ENCODE data around the gene FAM20C.

Gene FAM20C

DNA sequence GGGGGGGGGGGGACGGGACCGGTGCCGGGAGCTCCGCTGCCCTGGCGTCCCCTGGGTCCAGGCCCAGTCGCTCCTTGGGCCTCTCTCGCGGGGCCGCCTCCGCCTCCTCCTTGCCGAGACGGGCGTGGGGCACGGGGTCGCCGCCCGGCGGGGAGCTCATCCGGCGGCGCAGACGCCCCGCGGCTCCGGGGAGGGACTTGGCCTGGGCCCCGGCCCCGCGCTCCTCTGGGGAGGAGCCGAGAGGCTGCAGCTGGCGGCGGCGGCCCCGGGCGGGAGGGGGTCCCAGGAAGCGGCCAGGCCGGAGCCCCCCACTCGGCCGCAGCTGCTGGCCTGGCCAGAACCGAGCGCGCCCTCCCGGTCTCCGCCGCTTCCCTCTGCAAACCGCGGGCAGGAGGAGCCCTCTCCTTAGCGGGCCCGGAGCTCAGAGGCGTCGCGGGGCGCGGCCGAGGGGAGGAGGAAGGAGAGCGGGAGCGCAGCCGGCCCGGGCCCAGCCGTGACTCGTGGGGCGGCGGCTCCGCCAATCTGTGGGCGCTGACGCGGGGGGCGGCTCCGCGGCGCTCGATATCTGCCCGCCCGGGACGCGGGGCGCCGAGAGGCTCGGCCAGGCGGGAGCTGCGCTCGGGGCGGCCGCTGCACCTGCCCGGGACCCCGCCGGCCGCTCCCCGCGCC is at the start of gene FAM20C:
TSS of gene FAM20C (plus strand) at position 591 of the 669 bp plus-strand sequence. CDS start 629 bp downstream, outside the sequence.
- peak; percentile 26 to 42 for DNase-seq

DNA sequence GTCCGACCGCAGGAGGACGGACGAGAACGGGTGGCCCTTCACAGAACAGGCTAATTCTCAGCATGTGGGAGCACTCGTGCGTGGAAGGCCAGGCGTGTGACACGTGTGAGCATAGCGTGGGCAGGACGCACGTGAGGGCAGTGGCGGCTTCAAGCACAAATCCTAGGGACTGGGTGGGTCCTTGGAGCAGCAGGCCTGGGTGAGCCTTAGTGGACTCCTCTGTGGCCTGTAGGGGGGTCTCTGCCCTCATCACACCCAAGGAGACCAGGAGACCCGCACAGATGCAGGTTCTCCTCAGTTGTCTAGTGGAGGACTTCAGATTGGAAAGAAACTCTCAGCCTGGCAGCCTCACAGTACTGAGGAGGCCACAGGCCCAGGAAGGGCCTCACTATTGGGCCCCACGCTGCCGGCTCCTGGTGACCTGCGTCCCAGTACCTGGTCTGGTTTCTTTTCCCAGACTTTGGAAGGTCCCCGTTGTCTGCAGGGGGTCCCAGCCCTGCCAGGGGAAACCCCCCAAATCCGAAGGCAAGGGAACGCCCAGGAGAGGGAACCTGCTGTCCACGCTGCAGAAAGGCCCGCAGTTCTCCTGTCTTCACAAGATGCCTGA is 49.1 kb upstream of the FAM20C start:
- no peak for DNase-seq

DNA sequence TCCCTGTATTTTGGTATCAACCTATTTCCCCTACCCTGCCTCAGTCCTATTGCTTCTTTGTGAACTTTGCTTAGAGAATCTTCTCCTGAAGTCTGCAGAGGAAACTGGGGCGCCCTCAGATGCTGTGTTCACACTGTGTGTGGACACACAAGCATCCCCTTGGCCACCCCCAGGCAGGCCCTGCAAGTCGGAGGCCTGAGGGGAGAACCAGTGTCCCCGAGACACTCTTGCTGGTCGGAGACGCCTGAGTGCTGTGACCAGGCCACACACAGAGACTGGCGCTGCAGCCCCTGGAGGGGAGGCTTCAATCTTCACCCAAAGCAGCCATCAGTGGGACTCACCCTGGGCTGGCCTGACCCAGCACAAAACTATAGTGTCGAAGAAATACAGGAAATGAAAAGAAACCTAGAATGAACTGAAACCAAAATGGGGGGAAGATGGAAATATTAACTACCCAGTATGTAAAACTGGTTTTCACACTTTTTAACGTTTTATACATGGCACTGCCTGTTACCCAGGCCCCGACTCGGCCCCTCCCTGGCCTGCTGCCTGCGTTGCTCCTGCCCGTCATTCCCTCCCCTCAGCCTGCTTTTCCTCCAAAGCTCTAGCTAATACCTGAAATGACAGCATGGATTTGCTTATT is 48.4 kb upstream of the FAM20C start:
- DNase-seq, result no peak

DNA sequence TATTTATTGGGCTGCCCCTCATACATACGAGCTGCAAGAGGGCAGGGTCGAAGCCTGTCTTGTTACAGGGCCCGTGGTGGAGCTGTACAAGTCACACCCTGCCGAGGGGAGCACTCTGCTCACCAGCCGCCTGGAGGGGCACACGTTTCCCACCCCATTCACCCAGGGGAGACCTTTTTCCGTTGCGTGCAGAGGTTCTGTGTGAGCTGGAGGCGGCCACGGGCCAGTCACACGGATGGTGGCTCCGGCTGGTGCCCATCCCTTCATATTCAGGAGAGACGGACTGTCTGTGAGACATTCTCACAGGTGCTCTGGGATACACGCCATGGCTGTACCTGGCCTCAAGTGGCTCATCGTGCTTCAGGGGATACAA is 47.9 kb upstream of the FAM20C start:
- DNase-seq, result no peak

DNA sequence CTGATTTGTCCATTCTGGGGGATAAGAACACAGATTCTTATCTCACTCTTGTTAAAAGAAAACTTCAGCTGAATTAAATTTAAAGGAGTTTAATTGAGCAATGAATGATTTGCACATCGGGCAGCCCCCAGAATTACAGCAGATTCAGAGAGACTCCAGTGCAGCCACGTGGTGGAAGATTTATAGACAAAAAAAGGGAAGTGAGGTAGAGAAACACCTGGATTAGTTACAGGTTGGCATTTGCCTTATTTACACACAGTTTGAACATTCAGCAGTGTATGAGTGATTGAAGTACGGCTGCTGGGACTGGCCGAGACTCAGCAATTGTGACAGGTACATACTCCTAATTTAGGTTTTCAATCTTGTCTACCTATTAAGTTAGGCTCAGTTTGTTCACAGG is 46.5 kb upstream of the FAM20C start:
- no peak for DNase-seq

DNA sequence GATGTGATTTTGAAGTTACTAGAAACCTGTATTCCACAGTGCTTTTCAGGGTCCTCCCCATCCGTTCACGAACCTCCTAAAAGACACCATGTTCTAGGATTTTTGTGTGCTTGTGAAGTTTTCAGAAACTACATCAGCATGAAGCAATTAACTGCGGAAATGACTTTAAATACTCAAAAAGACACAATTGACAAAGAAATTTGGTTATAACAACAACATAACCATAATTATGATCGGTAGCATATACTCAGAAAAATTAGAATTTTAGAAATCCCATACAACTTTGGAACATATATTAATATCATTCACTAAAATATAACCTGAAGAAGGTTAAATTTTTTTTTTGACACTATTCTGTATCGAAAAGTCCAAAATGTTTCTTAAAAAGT is 43.8 kb upstream of the FAM20C start:
- no peak for DNase-seq

DNA sequence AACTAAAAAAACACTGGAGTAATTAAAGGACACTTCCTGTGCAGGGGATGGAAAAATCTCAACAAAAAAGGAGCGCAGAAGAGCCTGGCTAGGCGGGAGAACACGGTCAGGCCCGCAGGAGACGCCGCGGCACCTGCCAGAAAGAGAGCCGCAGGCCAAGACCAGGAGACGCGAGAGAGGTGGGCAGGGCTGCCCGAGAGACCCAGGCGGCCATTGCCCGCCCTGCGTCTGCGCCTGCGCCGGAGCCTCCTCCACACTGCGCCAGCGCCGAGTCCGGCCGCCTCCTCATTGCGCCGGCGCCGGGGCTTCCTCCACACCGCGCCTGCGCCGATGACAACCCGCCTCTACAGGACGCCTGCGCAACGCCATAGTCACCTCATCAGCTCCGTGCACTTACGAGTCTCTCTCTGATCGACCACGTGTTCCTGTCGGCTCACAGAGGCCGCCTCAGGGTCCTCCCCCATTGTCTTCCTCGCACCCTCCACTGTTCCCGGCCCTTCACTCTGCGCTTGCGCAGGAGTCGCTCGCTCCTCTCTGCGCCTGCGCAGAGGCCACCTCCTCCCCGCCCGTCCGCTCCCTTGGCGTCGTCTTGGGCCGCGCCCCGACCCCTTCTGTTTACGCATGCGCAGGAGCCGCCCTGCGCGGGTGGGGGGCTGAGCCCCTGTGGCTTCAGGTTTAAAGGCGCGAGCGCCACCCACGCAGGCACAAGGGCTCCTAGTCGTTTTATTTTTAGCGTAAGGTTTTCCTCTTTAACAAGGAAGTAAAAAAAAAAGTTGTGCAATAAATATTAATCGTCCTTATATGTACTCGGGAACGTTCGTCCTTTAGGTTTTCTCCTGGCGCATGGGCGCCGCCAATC is 43.2 kb upstream of the FAM20C start:
- peak; percentile 97 to 98 for DNase-seq

DNA sequence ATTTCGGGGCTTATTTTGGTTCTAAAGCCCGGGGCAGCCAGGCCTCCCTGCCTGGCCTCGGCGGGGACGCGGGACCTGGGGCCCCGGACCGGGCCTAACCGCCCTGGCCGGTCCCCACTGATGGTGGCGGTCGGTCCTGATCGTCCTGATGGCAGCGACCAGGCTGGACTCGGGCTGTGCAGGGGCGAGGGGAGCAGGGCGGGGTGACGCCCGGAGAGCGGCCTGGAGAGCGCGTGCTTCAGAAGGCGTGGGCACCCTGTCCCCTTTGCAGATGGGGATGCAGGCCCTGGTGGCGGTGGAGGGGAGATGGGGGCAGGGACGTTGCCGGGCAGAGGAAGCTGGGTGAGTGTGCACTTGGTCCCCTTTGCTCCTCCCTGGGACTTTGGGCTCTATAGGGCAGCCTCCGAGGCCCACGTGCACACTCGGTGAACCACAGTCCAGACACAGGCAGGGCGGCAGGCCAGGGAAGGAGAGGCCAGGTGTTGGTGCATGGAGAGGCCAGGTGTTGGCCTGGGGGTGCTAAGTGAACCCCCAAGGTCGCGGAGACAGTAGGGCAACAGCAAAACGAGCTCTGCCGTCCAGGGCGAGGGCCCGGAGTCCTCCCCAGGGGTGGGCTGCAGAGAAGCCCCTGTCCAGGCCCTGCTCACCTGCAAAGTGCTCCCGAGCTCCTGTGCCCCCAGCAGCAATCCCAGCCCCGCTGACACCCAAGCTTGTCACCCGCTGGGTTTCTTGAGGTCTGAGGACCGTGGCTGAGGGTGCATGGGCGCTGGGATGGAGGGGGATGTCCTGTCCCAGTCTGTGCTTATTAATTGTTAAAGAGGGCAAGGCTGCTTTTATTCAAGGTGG is 42.4 kb upstream of the FAM20C start:
- DNase-seq, result peak; percentile 20 to 36

DNA sequence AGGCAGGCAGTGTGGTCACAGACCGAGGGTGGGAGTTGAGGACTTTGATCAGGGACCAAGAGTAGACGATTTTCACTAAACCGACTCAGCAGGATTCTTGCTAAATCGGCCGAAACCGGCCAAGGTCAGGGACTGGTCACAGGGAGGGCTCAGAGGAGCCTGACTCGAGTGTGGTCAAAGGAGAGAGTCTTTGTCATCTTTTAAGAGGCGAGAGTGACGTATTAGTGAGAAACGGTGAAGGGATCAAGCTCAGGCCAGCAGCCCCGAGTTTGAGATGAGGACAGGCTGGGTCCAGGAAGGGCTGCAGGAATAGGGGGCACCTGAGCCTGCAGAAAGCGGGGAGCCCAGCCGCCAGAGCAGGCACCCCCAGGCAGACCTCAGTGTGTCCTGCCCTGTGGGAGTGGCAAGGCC is 41.6 kb upstream of the FAM20C start:
- DNase-seq, result no peak

DNA sequence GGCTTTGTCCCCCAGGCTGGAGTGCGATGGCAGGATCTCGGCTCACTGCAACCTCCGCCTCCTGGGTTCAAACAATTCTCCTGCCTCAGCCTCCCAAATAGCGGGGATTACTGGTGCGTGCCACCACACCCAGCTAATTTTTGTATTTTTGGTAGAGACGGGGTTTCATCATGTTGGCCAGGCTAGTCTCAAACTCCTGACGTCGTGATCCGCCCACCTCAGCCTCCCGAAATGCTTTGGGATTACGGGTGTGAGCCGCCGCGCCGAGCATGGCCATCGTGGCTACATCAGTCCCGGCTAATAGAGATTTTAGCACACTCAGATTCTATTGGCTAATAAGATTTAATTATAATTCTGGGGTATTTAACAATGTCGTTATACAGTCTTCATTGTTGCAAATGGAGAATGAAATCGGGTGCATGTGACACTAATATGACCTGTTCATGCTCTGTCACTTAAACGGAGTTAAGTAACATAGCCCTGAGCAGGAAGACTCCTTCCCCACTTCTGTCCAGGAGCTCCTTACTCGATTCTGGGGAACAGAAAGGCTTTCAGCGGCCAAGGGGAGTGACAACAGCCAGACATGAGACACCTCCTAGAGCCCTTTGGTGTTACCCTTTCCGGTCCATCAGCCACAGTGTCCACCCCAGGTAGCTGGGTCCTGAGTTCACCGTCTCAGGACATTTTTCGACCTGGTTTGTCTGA is 40.9 kb upstream of the FAM20C start:
- no peak for DNase-seq

DNA sequence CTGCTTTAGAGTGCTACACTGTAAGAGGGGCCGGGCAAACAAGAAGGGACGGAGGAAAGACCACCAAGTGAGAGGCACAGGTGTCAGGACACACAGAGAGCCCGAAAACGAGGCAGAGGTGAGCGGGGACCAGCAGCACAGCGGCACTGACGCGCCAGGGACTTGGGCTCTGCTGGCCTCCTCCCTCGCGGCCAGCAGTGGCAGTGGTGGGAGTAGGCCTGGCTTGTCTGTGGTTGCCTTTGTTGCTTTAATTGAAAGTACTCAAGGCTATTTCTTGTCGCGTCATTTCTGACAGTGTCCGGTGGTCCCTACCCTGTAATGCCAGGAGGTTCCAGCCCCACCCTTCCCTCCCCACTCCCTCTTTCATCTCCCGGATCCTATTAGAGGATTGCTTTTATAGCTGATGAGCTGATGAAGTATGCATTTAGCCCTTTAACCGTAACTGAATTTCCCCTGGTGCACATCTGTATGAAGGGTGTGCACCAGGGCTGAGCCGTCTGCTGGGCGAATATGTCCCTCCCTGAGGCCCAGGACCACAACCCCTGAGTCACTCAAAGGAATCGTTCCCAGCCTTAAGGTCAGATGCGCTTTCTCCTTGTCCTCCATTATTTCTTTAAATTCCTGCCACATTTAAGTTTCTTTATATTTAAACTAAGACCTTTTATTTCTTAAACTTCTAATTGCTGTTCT is 39.5 kb upstream of the FAM20C start:
- no peak for DNase-seq

DNA sequence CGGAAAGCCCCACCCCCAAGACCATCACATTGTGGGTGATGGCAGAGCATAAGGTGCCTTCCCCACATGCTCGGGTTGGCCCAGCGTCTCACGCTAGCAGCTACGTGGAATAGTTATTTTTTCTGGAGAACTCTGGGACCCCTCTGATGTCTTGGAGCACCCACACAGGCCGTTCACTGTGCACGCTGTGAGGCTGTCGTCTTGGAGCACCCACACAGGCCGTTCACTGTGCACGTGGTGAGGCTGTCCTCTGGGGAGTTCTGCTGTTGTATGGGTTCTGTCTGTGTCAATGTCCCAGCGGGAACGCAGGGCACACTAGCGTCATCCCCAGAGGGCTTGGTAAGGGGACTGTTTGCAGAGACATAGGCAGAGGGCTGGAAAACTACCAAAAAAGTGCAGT is 38.8 kb upstream of the FAM20C start:
- no peak for DNase-seq

DNA sequence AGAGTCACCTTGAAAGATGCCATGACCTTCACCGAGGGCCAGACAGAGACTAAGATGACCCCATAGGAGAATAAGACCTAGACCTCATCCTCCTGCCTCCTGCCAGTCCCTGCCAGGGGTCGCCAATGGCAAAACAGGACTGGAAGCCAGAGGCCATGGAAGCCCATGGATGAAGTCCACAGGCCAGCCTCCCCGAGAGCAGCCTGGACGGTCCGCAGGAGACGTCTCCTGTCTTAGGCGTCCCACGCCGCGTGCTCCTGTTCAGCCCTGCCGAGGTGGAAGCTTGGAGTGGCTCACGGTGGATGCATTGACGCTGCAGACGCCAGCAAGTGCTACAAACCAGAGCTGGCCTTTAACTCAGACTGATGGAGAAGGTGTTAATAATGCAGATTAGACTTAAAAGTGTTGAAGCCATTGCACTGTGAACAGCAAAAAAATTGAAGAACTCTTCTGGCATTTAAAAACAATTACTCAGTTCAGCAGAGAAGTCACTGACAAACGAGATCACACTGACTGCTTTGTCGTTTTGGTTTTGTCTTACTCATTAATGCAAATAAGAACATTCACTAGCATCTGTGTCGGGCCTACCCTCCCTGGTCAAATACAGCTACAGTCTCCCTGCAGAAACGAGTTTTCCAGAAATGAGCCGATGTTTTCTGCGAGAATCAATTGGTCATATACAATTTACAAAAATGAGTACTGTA is 38.1 kb upstream of the FAM20C start:
- DNase-seq, result no peak

DNA sequence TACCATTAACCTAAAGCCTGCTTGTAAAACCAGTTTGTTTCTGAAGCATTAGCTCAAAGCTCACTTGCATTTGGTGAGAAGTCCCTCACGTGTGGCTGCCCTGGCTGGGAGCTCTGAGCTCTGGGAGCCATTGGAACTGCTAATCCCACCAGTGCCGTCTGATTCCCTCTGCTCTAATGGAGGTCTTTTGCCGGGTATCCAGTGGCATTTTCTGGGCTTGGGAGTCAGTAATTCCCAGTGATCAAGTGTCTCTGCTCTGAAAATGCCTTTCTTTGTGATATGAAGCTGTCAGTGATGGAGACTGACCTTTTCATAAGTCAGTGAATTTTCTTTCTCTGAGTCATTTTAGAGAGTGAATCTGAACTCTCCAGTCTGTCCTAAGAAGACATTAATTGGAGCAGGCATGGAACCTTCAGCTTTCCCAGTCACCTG is 36.9 kb upstream of the FAM20C start:
- DNase-seq, result no peak

DNA sequence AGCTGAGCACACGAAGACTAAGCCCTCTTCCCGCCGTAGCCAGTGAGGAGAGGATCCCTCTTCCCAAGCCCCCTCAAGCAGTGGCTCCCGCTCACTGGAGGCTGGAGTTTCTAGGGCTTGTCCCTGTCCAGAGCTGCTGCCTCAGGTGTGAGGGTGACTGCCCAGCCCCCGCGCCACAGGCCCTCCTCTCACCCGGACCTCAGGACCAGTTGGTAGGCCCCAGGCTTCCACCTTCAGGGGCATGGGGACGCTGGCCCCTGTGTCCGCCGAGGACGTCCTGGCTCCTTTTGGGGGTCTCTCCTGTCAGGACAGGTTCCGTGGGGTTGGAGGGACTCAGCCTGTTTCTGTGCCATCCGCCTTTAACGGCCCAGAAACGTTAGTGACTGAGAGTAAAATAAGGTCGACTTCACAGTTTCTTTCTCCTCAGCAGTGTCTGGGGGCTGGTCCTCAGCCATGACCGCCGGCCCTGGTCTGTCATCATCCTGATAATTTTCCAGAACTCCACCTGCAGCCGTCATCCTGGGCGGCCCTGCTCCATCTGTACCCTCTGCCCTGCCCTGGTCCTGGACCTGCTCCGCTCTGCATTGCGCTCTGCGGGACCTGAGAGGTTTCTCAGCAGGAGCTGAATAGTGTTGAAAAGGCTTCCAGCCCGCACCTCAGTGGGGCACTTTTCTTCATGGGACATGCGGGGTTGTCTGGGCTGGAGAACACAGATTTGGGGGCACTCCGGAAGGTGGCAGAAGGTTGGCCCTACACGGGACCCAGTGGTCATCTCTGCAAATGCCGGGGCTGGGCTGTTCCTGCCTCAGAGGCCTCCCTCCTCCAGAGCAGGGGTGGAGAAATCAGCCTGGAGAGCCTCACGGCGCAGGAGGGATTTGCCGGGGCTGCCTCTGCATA is 36.0 kb upstream of the FAM20C start:
- DNase-seq, result no peak

DNA sequence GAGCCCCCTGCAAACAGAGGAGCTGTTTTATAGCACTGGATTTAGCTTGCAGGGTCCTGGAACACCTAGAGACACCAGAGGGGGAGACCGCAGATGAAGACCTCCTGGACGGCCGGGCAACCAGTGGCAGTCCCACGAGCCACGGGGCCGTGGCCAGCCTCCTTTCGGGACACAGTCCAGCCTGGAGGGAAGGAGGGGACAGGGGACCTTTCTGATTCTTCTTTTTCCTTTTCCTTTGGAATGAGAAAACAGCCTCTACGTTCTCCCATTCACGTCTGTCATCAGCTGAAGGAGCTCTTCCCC is 35.4 kb upstream of the FAM20C start:
- no peak for DNase-seq

DNA sequence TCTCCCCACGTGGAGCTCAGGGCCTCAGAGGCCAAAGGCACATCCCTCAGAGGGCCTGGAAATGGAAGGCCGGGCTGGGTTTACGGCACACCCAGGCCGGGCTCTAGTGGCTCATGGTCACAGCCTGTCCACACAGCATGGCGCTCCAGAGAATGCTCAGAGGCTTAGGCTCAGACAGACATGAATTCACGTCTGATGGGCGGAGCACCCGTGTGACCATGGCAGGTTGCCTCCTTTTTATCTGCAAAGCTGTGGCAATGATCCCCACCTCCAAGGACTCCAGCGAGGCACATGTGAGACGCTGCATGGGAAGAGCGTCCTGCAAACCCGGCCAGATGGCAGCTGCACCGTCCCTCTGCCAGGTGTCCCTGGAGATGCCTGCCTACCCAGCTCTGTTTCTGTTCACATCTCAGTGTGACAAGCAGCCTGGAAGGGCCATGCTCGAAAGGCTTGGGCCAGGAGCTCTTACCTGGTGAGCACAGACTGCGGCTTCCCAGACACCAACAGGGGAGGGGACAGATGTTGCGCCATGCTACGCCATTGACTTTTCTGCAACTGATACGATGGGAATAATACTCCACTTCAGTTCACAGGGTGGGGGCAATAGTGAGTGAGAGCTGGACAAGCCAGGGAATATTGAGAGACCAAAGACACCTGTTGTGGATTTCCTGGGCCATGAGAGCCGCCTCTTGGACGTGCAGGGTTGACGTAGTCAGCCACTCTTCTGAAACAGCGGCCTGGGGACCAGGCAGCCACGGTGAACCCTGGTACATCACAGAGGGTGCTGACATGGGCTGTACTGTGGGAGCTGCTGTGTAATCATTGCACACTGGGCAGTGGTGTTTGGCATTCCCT is 34.4 kb upstream of the FAM20C start:
- DNase-seq, result no peak

DNA sequence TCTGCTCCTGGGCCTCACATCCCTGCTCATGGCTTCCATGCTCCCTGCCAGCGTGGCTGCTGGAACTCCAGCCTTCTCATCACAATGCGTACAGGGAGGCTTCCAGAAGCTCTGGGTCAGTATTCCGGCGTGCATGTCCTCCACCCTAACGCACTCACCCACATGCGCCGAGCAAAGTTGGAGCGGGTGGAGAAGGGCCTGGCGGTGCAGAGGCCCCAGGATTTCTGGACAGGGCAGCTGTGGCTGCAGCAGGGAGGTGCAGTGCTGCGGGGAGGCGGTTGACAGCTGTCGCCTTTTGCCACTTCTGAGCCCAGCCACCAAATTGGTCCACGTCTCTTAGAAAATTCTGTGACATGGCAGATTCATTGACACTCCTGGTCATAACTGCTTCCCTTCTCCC is 33.6 kb upstream of the FAM20C start:
- no peak for DNase-seq

All from stimulated activated CD4-positive, alpha-beta T cell treated with anti-CD3 and anti-CD28 coated beads, Interleukin-4, amount 100 ng/mL, for 4 hours (primary cell).